ENCODE measurements around the gene GDPD1.
A peak's percentile ranks its signal among the peaks of the same experiment; 100 is the strongest.

GDPD1 gene

DNA sequence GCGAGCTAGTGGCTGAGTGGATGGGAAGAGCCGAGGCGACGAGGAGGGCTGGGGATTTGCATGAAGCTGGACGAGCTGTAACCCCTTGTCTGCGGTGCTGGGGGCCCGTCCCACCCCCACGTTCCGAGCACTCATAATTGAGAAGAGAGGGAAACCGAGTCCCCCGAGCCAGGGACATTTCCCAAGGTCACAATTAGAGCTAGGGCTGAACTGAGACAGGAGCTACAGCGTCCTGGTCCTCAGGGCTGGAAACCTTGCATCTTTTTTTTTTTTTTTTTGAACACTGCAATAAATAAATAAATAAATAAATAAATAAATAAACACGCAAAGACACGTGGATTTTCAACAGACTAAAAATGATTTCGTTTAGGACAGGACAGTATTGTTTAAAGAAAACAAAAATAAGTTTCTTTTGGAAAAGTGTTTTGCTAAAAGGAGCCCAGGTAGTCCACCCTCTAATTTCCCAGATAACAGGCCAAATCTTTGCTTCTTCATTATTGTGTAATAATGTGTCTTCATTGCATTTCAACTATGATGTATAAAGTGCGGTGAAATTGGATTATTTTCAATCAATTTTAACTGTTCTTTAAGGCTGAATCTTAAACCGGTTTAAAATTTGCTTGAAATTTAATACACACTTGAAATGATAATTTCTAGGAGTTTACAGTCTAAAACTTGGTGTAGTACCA is 992 bp downstream of the GDPD1 start (continued):
- TF ChIP-seq, protein P1, sequence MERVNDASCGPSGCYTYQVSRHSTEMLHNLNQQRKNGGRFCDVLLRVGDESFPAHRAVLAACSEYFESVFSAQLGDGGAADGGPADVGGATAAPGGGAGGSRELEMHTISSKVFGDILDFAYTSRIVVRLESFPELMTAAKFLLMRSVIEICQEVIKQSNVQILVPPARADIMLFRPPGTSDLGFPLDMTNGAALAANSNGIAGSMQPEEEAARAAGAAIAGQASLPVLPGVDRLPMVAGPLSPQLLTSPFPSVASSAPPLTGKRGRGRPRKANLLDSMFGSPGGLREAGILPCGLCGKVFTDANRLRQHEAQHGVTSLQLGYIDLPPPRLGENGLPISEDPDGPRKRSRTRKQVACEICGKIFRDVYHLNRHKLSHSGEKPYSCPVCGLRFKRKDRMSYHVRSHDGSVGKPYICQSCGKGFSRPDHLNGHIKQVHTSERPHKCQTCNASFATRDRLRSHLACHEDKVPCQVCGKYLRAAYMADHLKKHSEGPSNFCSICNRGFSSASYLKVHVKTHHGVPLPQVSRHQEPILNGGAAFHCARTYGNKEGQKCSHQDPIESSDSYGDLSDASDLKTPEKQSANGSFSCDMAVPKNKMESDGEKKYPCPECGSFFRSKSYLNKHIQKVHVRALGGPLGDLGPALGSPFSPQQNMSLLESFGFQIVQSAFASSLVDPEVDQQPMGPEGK (tag by site-specific recombination; IDR thresholded peaks at IDR 0.05), result 0 out of 2 replicates have a peak, but pooled peaks have one; percentile 63
- TF ChIP-seq ZNF560 (tag by site-specific recombination; IDR thresholded peaks at IDR 0.05; ENCODE audit: borderline replicate concordance) (no peak), ZBTB17 (tag by site-specific recombination; IDR thresholded peaks at IDR 0.05) (0 out of 2 replicates have a peak, but pooled peaks have one; percentile 30), ZNF416 (tag by site-specific recombination; IDR thresholded peaks at IDR 0.05) (no peak), ZNF350 (tag by site-specific recombination; IDR thresholded peaks at IDR 0.05) (no peak), ZNF658 (tag by site-specific recombination; IDR thresholded peaks at IDR 0.05) (no peak), TCF7L2 (IDR thresholded peaks at IDR 0.05; ENCODE audit: borderline replicate concordance, low read depth, low read length) (no peak), KLF10 (tag by site-specific recombination; IDR thresholded peaks at IDR 0.05) (no peak), ZNF660 (tag by site-specific recombination; IDR thresholded peaks at IDR 0.05) (0 out of 2 replicates have a peak, but pooled peaks have one; percentile 26)
- TF ChIP-seq, protein P2, sequence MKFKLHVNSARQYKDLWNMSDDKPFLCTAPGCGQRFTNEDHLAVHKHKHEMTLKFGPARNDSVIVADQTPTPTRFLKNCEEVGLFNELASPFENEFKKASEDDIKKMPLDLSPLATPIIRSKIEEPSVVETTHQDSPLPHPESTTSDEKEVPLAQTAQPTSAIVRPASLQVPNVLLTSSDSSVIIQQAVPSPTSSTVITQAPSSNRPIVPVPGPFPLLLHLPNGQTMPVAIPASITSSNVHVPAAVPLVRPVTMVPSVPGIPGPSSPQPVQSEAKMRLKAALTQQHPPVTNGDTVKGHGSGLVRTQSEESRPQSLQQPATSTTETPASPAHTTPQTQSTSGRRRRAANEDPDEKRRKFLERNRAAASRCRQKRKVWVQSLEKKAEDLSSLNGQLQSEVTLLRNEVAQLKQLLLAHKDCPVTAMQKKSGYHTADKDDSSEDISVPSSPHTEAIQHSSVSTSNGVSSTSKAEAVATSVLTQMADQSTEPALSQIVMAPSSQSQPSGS (tag by site-specific recombination; IDR thresholded peaks at IDR 0.05; ENCODE audit: low read depth), result no peak

DNA sequence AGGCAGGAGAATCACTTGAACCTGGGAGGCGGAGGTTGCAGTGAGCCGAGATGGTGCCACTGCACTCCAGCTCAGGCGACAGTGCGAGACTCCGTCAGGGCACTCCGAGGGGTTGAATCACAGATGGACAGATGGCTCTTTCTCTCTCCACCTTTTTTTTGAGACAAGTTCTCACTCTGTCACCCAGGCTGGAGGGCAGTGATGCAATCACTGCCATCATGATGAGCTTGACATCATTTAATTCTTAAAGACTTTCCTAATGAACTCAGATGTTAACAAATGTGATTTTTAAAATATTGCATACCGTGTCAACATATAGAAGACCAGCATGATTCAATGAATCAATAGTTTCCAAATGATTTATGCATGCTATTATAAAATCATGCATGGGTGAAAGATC is 3.5 kb downstream of the GDPD1 start:
- POLR2A ChIA-PET, result no interaction called here
- TF ChIP-seq, protein P3, sequence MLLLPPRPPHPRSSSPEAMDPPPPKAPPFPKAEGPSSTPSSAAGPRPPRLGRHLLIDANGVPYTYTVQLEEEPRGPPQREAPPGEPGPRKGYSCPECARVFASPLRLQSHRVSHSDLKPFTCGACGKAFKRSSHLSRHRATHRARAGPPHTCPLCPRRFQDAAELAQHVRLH (tag by site-specific recombination; IDR thresholded peaks at IDR 0.05), result no peak
- TF ChIP-seq REPIN1 (tag by site-specific recombination; IDR thresholded peaks at IDR 0.05; ENCODE audit: low read depth) (no peak), TCF7L2 (IDR thresholded peaks at IDR 0.05; ENCODE audit: borderline replicate concordance, low read depth, low read length) (no peak), ZNF660 (tag by site-specific recombination; IDR thresholded peaks at IDR 0.05) (no peak), ZNF529 (tag by site-specific recombination; IDR thresholded peaks at IDR 0.05; ENCODE audit: insufficient replicate concordance) (no peak), KLF16 (tag by site-specific recombination; IDR thresholded peaks at IDR 0.05) (no peak), ZNF600 (tag by site-specific recombination; IDR thresholded peaks at IDR 0.05) (no peak), ZXDB (tag by site-specific recombination; IDR thresholded peaks at IDR 0.05) (no peak), ZNF335 (tag by site-specific recombination; conservative IDR thresholded peaks at IDR 0.05) (no peak), ZNF555 (tag by site-specific recombination; conservative IDR thresholded peaks at IDR 0.05) (no peak), ZNF654 (tag by site-specific recombination; IDR thresholded peaks at IDR 0.05; ENCODE audit: low read depth) (no peak), ZBTB48 (tag by site-specific recombination; IDR thresholded peaks at IDR 0.05) (no peak), GLIS1 (tag by site-specific recombination; IDR thresholded peaks at IDR 0.05) (no peak), ZNF2 (tag by site-specific recombination; IDR thresholded peaks at IDR 0.05) (no peak), ZNF184 (tag by site-specific recombination; IDR thresholded peaks at IDR 0.05) (no peak)
- TF ChIP-seq, protein P2 (tag by site-specific recombination; IDR thresholded peaks at IDR 0.05; ENCODE audit: low read depth), result no peak
- TF ChIP-seq, protein P4, sequence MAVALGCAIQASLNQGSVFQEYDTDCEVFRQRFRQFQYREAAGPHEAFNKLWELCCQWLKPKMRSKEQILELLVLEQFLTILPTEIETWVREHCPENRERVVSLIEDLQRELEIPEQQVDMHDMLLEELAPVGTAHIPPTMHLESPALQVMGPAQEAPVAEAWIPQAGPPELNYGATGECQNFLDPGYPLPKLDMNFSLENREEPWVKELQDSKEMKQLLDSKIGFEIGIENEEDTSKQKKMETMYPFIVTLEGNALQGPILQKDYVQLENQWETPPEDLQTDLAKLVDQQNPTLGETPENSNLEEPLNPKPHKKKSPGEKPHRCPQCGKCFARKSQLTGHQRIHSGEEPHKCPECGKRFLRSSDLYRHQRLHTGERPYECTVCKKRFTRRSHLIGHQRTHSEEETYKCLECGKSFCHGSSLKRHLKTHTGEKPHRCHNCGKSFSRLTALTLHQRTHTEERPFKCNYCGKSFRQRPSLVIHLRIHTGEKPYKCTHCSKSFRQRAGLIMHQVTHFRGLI (tag by site-specific recombination; IDR thresholded peaks at IDR 0.05), result no peak
- TF ChIP-seq, protein P5, sequence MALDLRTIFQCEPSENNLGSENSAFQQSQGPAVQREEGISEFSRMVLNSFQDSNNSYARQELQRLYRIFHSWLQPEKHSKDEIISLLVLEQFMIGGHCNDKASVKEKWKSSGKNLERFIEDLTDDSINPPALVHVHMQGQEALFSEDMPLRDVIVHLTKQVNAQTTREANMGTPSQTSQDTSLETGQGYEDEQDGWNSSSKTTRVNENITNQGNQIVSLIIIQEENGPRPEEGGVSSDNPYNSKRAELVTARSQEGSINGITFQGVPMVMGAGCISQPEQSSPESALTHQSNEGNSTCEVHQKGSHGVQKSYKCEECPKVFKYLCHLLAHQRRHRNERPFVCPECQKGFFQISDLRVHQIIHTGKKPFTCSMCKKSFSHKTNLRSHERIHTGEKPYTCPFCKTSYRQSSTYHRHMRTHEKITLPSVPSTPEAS (tag by site-specific recombination; IDR thresholded peaks at IDR 0.05), result no peak
- no peaks in the 10 kb centered on the region for H3K4me1 ChIP-seq (ENCODE audit: control insufficient read depth, insufficient read depth, low read length)
- no peaks in the 10 kb centered on the region for H3K9me3 ChIP-seq (ENCODE audit: control insufficient read depth, insufficient read depth, low read depth, low read length)
- H3K4me3 ChIP-seq (ENCODE audit: low read depth, low read length), result no peak overlapping the region
- H3K27ac ChIP-seq (ENCODE audit: extremely low read depth, low read depth, low read length), result no peak overlapping the region
- no peaks in the 10 kb centered on the region; a peak in 1 of 3 replicates for H3K36me3 ChIP-seq (ENCODE audit: control insufficient read depth in 2 of 2, insufficient read depth in 1 of 2, low read length in 2 of 2)
- CTCF ChIA-PET, result interaction anchor here (0.6 to 1.0 kb wide), 4 partner anchors 87 to 907 kb away, joined by 3 to 6 read pairs (median 4); no protein-coding TSS in a partner anchor
